GM12865 (cell line): ENCODE data around the gene HM13.
A peak's percentile ranks its signal among the peaks of the same experiment; 100 is the strongest.
"Not testable (repeated sequence)": the region's sequence is repeated elsewhere in the genome, so short reads cannot be mapped to it uniquely, and the experiment has no call there.

Source experiments
- DNase-seq: peaks from one replicate; pipeline ENCODE4 v3.0.0; 2010; ENCODE audit warnings: low read depth
- H3K4me3 ChIP-seq: 2 replicates; pipeline ENCODE4 v1.5.1; 2011; ENCODE audit warnings: mild to moderate bottlenecking, low read depth, low read length, control low read depth
- TF ChIP-seq, protein P1 (sequence below): IDR thresholded peaks from 2 replicates; pipeline ENCODE4 v1.5.1; 2011; ENCODE audit warnings: low read length, control low read depth, low read depth, inconsistent platforms; ENCODE audit not compliant: insufficient read depth; ENCODE audit errors: missing control alignments

Gene HM13

DNA sequence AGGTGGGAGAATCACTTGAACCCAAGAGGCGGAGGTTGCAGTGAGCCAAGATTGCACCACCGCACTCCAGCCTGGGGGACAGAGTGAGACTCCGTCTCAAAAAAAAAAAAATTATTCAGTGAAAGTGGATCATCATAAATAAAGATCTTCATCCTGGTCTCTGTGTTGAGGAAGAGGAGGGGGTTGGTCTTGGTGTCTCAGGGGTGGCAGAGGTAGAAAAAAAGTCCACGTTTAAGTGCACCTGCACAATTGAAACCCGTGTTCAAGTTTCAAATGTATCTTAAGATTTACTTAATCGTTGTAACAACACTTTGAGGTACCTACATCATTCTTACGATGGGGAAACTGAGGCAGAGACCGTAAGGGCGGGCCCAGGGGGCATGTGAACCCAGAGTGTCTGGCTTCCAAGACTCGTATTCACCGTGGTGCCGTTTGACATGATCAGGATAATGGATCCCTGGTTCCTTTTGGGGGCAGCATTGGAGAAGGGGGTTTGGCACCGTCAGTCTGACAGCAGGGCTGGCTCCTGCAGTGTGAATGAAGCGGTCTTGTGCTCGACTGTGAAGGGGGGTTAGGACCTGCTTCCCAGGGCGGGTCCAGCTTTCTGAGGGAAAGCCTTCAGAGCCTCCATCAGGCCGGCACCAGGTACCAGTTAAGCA, 57.9 kb downstream of the HM13 start:
- H3K4me3 ChIP-seq, result peak overlapping the region; percentile 71
- no peak for DNase-seq
- TF ChIP-seq, protein P1, sequence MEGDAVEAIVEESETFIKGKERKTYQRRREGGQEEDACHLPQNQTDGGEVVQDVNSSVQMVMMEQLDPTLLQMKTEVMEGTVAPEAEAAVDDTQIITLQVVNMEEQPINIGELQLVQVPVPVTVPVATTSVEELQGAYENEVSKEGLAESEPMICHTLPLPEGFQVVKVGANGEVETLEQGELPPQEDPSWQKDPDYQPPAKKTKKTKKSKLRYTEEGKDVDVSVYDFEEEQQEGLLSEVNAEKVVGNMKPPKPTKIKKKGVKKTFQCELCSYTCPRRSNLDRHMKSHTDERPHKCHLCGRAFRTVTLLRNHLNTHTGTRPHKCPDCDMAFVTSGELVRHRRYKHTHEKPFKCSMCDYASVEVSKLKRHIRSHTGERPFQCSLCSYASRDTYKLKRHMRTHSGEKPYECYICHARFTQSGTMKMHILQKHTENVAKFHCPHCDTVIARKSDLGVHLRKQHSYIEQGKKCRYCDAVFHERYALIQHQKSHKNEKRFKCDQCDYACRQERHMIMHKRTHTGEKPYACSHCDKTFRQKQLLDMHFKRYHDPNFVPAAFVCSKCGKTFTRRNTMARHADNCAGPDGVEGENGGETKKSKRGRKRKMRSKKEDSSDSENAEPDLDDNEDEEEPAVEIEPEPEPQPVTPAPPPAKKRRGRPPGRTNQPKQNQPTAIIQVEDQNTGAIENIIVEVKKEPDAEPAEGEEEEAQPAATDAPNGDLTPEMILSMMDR, result no peak

DNA sequence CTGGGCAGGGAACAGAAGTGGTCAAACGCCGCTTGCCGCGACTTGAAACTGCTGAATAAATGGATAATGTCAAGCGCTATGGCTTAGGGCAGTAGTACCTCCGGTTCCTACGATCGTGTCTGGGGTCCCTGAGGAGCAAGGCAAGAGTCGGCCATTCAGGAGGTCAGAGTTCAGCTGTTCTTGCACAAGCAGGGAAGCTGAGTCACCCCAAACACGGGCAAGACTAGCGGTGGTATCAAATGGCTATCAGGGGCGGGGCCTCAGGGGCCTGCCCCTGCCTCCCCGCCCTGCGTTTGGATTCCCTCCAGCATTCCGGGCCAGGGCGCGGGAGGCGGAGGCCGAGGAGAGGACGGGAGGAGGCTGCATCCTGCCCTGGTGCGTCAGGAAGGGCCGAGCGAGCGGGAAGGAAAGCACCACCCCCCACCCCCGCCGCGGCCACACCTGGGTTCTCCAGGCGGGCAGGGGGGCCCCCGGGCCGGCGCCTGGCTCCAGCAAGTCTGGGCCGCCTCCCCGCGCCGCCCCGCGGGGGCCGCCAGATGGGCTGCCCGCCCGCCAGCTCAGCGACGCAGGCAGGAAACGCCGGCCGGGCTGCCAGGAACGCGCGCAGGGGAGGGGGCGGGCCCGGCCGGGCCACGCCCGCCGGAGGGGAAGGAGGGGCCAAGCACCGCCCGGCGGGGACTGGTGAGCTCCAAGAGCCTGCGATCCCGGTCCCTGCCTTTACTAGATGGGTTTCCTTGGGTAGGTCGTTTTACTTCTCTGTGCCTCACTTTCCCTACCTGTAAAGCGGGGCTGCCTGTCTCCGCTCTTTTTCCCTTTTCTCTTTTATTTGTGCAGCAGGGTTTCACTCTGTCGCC, 58.7 kb downstream of the HM13 start:
- peak; percentile 94 for DNase-seq
- peak overlapping the region; percentile 74 for H3K4me3 ChIP-seq
- TF ChIP-seq, protein P1, result peak; percentile 5

DNA sequence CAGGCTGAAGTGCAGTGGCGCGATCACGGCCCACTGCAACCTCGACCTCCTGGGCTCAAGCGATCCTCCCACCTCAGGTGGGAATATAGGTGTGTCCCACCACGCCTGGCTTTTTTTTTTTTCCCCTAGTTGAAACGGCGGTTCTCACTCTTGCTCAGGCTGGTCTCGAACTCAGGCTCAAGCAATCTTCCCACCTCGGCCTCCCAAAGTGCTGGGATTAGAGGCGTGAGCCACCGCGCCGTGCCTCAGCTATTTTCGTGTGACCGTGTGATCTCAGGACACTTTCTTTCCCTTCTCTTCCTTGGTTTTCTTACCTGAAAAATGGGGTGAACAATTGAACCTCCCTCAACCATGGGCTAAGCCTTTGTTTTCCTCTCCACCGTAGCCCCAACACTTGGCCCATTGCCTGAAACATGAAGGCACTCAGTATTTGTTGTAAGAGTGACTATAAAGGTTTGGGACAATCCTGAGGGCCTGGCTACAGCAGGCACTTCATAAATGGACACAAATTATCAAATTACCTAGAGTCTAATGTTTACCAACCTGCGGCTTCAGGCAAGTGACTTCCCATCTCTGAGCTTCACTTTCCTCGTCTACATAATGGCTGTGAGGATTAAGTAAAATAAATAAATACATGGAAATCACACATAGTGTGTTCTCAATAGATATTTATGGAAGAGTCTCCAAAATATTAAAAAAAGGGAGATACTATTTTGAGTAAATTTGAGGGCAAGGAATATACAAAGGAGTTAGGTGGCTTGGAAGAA, 59.5 kb downstream of the HM13 start:
- peak overlapping the region; percentile 74 for H3K4me3 ChIP-seq
- TF ChIP-seq, protein P1, result no peak
- DNase-seq, result no peak

GRCh38 chr20:31574986-31575385, 60.7 kb downstream of the HM13 start:
- not testable (repeated sequence) for DNase-seq, H3K4me3 ChIP-seq

DNA sequence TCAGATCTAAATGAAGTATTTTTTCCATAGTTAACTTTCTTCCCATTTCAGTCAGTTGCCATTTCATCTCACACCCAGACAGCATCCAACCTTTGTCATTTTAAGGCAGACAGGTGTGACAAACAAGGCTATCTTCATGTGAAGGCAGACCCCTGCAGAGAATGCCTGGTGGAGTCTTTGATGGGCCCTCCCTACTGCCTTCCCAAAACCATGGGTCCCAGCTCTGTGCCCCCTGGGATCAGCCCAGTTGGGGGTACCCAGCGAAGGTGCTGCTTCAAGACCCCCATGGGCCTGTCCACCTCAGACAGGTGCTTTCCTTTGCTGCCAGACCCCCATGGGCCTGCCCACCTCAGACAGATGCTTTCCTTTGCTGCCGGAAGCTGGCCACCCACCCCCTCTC, 62.5 kb downstream of the HM13 start:
- no peak overlapping the region for H3K4me3 ChIP-seq
- TF ChIP-seq, protein P1, result no peak
- DNase-seq, result no peak

GRCh38 chr20:31577194-31577593, 63.0 kb downstream of the HM13 start:
- no peak for DNase-seq
- TF ChIP-seq, protein P1, result no peak
- no peak overlapping the region for H3K4me3 ChIP-seq
